Gastroesophageal sphincter (tissue), 3 donors: Measurements from ENCODE around the gene ITPR2.

ENCODE experiments used
- EP300 ChIP-seq: sonication (generic); formaldehyde crosslinking; IDR thresholded peaks from one replicate; pipeline ENCODE4 v1.6.1; 2017; ENCODE audit warnings: antibody characterized with exemption, mild to moderate bottlenecking
- POLR2A ChIP-seq, 2 donors: fragments of 450-650 bp; IDR thresholded peaks; one replicate each; pipeline ENCODE4 v1.6.1; 2017; ENCODE audit warnings: antibody characterized with exemption in 2 of 2, mild to moderate bottlenecking in 2 of 2, moderate library complexity in 1 of 2
- TF ChIP-seq, protein P1 (sequence below), 4 experiments: fragments of 200-600 bp in 2 of 4; fragments of 450-650 bp in 2 of 4; sonication (generic) in 1 of 4; IDR thresholded peaks; one replicate each; pipeline ENCODE4 v1.5.1; 2017 to 2019; ENCODE audit warnings: antibody characterized with exemption in 4 of 4, mild to moderate bottlenecking in 2 of 4, moderate library complexity in 2 of 4

DNA sequence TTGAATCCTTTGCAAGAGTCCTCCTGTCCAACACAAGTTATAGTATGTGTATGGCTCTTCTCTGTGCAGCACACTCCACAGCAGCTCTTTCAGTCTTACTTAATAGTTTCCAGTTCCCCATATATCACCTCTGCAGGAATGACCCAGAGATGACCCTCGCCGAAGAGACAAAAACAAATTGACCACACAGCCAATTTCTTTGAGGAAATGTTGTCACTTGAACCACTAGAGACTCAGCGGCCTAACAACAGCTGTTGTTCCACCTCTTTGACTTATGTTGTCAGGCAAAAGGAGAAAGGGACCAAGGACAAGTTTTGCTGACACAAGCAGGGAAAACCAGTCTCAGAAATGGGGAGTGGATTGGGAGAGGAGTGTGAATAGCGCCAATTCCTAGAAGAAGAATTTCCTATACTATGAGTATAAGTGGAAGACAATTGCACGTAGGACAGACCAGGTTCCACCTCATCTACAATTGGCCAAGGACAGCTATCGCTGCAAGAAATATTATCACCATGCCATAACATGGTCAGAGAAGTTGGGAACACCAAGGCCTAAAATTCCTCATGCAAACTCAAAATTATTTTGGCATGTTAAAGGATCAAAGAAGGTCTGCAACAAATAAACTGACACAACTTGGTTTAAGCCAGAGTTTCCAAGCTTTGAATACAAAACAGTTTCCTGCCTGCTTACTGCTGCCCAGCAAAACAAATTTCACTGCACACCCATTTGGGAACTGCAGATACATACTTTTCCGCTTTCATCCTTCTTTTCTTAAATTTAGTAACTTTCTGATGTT is 41.7 kb upstream of the ITPR2 start:
- TF ChIP-seq EP300 (no peak), POLR2A (IDR thresholded peaks at IDR 0.05) (no peak)
- TF ChIP-seq, protein P1, sequence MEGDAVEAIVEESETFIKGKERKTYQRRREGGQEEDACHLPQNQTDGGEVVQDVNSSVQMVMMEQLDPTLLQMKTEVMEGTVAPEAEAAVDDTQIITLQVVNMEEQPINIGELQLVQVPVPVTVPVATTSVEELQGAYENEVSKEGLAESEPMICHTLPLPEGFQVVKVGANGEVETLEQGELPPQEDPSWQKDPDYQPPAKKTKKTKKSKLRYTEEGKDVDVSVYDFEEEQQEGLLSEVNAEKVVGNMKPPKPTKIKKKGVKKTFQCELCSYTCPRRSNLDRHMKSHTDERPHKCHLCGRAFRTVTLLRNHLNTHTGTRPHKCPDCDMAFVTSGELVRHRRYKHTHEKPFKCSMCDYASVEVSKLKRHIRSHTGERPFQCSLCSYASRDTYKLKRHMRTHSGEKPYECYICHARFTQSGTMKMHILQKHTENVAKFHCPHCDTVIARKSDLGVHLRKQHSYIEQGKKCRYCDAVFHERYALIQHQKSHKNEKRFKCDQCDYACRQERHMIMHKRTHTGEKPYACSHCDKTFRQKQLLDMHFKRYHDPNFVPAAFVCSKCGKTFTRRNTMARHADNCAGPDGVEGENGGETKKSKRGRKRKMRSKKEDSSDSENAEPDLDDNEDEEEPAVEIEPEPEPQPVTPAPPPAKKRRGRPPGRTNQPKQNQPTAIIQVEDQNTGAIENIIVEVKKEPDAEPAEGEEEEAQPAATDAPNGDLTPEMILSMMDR (IDR thresholded peaks at IDR 0.05) = no peak
